ENCODE data around the gene TPPP.

The TPPP gene

DNA sequence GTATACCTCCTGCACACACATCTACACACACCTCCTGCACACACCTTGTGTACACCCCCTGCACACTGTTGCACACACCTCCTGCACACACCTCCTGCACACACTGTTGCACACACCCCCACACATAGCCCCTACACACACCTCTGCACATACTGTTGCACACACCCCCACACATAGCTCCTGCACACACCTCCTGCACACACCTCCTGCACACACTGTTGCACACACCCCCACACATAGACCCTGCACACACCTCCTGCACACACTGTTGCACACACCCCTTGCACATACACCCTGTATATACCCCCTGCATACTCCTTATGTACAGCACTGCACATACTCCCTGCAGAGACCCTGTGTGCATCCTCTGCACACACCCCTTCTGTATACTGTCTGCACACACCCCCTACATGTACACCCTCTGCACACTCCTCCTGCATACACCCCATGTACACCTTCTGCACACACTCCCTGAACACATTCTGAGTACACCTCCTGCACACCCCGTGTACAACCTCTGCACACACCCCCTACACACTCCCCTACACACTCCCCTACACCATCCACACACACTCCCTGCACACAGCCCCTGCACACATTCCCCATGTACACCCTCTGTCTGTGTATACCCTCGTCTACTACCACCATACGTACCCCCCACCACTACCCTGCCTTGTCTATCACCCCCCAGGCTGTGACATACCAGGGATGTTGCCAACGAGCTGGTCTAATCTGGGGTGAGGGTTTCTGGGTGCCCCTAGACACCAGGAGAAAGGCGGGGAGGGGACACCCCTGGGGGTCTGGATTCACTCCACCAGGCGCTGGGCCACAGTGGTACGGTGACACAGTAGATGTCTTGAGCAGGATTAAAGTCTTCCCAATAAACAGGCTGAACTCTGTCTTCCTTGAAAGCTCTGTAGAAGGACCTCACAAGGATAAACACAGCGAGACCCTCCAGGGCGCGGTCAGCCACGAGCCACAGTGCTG is 82.1 kb downstream of the TPPP start:
- H3K36me3 ChIP-seq (ENCODE audit: insufficient read depth, low read length), result no peaks in the 10 kb centered on the region
- TF ChIP-seq, protein P1, sequence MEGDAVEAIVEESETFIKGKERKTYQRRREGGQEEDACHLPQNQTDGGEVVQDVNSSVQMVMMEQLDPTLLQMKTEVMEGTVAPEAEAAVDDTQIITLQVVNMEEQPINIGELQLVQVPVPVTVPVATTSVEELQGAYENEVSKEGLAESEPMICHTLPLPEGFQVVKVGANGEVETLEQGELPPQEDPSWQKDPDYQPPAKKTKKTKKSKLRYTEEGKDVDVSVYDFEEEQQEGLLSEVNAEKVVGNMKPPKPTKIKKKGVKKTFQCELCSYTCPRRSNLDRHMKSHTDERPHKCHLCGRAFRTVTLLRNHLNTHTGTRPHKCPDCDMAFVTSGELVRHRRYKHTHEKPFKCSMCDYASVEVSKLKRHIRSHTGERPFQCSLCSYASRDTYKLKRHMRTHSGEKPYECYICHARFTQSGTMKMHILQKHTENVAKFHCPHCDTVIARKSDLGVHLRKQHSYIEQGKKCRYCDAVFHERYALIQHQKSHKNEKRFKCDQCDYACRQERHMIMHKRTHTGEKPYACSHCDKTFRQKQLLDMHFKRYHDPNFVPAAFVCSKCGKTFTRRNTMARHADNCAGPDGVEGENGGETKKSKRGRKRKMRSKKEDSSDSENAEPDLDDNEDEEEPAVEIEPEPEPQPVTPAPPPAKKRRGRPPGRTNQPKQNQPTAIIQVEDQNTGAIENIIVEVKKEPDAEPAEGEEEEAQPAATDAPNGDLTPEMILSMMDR (conservative IDR thresholded peaks at IDR 0.05; ENCODE audit: low read length), result no peak
- no peak for TF ChIP-seq EZH2phosphoT487 (IDR thresholded peaks at IDR 0.05; ENCODE audit: borderline replicate concordance)
- no peaks in the 10 kb centered on the region for H3K9me2 ChIP-seq (replicated peaks; ENCODE audit: low read depth, low read length)
- H3K4me1 ChIP-seq (ENCODE audit: insufficient read depth, low read length, poor library complexity, severe bottlenecking), result peaks cover 14% of the 10 kb centered on the region
- peak overlapping the region; percentile 96 for H2AFZ ChIP-seq (ENCODE audit: low read length)
- H3K9ac ChIP-seq (ENCODE audit: low read depth, low read length, poor library complexity, severe bottlenecking), result peak overlapping the region; percentile 76
- peaks cover 6% of the 10 kb centered on the region for H4K20me1 ChIP-seq (ENCODE audit: insufficient read depth, low read length, poor library complexity, severe bottlenecking)
- H3K9me3 ChIP-seq (ENCODE audit: insufficient read depth, low read depth, low read length), result peaks cover 7% of the 10 kb centered on the region; the same call in 1 of the 2 replicates
- H3F3A ChIP-seq (ENCODE audit: low read depth), result no peaks in the 10 kb centered on the region; the same call in 1 of the 2 replicates
- peak overlapping the region; percentile 79 for H3K4me3 ChIP-seq (ENCODE audit: low read length, poor library complexity, severe bottlenecking)
- no peaks in the 10 kb centered on the region for H3K27me3 ChIP-seq (ENCODE audit: insufficient read depth, low read length, poor library complexity, severe bottlenecking)
- peak overlapping the region; percentile 70 for H3K4me2 ChIP-seq (ENCODE audit: low read depth, low read length, poor library complexity, severe bottlenecking)
- peaks cover 37% of the 10 kb centered on the region for H3K79me2 ChIP-seq (ENCODE audit: insufficient read depth, low read length)

DNA sequence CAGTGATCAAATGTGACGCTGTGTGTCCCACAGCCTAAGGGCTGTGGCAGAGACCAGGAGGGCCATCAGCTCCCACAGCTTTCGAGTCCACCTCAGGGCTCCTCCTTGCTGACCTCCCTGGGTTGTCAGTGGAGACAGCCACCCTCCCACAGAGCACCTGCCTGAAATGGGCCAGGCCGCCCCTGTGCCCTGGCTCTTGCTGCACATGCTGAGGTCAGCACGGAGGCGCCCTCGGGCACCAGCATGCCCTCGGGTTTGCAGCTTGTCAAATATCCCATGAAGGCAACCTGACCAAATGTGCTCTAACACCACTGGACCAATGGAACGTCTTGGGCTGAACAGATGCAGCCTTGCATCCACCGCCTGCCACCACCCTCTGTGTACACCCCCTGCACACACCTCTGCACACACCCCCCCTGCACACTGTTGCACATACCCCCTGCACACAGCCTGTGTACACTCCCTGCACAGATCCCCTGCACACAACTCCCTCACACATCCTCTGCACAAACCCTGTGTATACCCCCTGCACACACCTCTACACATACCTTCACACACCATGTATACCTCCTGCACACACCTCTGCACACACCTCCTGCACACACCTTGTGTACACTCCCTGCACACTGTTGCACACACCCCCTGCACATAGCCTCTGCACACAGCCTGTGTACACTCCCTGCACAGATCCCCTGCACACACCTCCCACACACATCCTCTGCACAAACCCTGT is 83.0 kb downstream of the TPPP start:
- Histone ChIP-seq H3K9me3 (ENCODE audit: insufficient read depth, low read depth, low read length) (0 out of 2 replicates have a peak, but pooled peaks cover 2% of the 10 kb centered on the region), H3K36me3 (ENCODE audit: insufficient read depth, low read length) (no peaks in the 10 kb centered on the region), H2AFZ (ENCODE audit: low read length) (no peak overlapping the region), H3K79me2 (ENCODE audit: insufficient read depth, low read length) (peaks cover 29% of the 10 kb centered on the region), H3K27me3 (ENCODE audit: insufficient read depth, low read length, poor library complexity, severe bottlenecking) (no peaks in the 10 kb centered on the region), H4K20me1 (ENCODE audit: insufficient read depth, low read length, poor library complexity, severe bottlenecking) (no peaks in the 10 kb centered on the region), H3K4me2 (ENCODE audit: low read depth, low read length, poor library complexity, severe bottlenecking) (no peak overlapping the region), H3K9ac (ENCODE audit: low read depth, low read length, poor library complexity, severe bottlenecking) (no peak overlapping the region), H3K9me2 (replicated peaks; ENCODE audit: low read depth, low read length) (no peaks in the 10 kb centered on the region), H3F3A (ENCODE audit: low read depth) (no peaks in the 10 kb centered on the region), H3K4me1 (ENCODE audit: insufficient read depth, low read length, poor library complexity, severe bottlenecking) (peaks cover 12% of the 10 kb centered on the region), H3K4me3 (ENCODE audit: low read length, poor library complexity, severe bottlenecking) (no peak overlapping the region)
- TF ChIP-seq, protein P1 (conservative IDR thresholded peaks at IDR 0.05; ENCODE audit: low read length), result no peak
- TF ChIP-seq EZH2phosphoT487 (IDR thresholded peaks at IDR 0.05; ENCODE audit: borderline replicate concordance), result no peak

Measured in Loucy (cell line).